Hepatocyte (in vitro differentiated cells): ENCODE data around the gene EXOC2. TPM values are rescaled to one million over a fixed set of nuclear protein-coding genes. Genes with fewer than 3 reads are reported as not detected.

Experiments used
- DNase-seq: peaks from one replicate; pipeline ENCODE4 v3.0.0-alpha.2; 2016; ENCODE audit warnings: low spot score
- H2AFZ ChIP-seq: fragments of 200-600 bp; sonication (generic); 2 replicates; pipeline ENCODE4 v1.6.0; 2016; ENCODE audit warnings: antibody characterized with exemption, mild to moderate bottlenecking
- H3K27ac ChIP-seq: fragments of 200-600 bp; sonication (generic); 2 replicates; pipeline ENCODE4 v1.5.1; 2016; ENCODE audit warnings: mild to moderate bottlenecking
- H3K27me3 ChIP-seq: fragments of 200-600 bp; sonication (generic); 2 replicates; pipeline ENCODE4 v1.6.1; 2016
- H3K36me3 ChIP-seq: fragments of 200-600 bp; sonication (generic); replicated peaks from 2 replicates; pipeline ENCODE4 v1.5.1; 2016; ENCODE audit warnings: low read depth; ENCODE audit not compliant: insufficient read depth
- H3K4me1 ChIP-seq: fragments of 200-600 bp; sonication (generic); 2 replicates; pipeline ENCODE4 v1.5.1; 2016; ENCODE audit warnings: mild to moderate bottlenecking, moderate library complexity; ENCODE audit not compliant: insufficient read depth
- H3K4me2 ChIP-seq: fragments of 200-600 bp; sonication (generic); 2 replicates; pipeline ENCODE4 v1.6.0; 2016
- H3K4me3 ChIP-seq: fragments of 200-600 bp; sonication (generic); 2 replicates; pipeline ENCODE4 v1.5.1; 2016; ENCODE audit warnings: mild to moderate bottlenecking
- H3K79me2 ChIP-seq: fragments of 200-600 bp; sonication (generic); 2 replicates; pipeline ENCODE4 v1.6.0; 2017; ENCODE audit warnings: mild to moderate bottlenecking
- H3K9me2 ChIP-seq: fragments of 200-600 bp; sonication (generic); replicated peaks from 2 replicates; pipeline ENCODE4 v1.6.0; 2017; ENCODE audit warnings: mild to moderate bottlenecking; ENCODE audit not compliant: insufficient read depth
- H3K9me3 ChIP-seq: fragments of 200-600 bp; sonication (generic); 2 replicates; pipeline ENCODE4 v1.5.1; 2016; ENCODE audit warnings: low read depth, mild to moderate bottlenecking
- H4K20me1 ChIP-seq: fragments of 200-600 bp; sonication (generic); 2 replicates; pipeline ENCODE4 v1.6.0; 2016; ENCODE audit warnings: mild to moderate bottlenecking; ENCODE audit not compliant: insufficient read depth, poor library complexity, severe bottlenecking
- EZH2 ChIP-seq: fragments of 200-600 bp; sonication (generic); IDR thresholded peaks from 2 replicates; pipeline ENCODE4 v1.6.1; 2016; ENCODE audit warnings: antibody characterized with exemption, mild to moderate bottlenecking, borderline replicate concordance
- EZH2phosphoT487 ChIP-seq: fragments of 200-600 bp; sonication (generic); IDR thresholded peaks from one replicate; pipeline ENCODE4 v1.6.1; 2018; ENCODE audit warnings: antibody characterized with exemption, mild to moderate bottlenecking, low read depth, moderate library complexity; ENCODE audit not compliant: unreplicated experiment, severe bottlenecking
- WGBS: methylation state at CpG from one replicate; pipeline ENCODE4 v1.1.6; 2016; ENCODE audit warnings: low lambda C conversion rate; ENCODE audit errors: missing lambda C conversion rate; 5-methylcytosine and 5-hydroxymethylcytosine counted together
- polyA plus RNA-seq: library from polyadenylated mRNA; unstranded; fragments of >200 nt; fragmentation: Nextera tagmentation; extraction: Ambion mirVana; gene quantifications from 2 replicates; pipeline ENCODE4 v1.2.1, GENCODE V29; 2016
- total RNA-seq: library from RNA; depleted of rRNA; stranded (reverse); fragments of >200 nt; gene quantifications from 2 replicates; pipeline ENCODE4 v1.2.3, GENCODE V29; 2014
- TF ChIP-seq, protein P1 (sequence below): fragments of 200-600 bp; sonication (generic); IDR thresholded peaks from 2 replicates; pipeline ENCODE4 v1.5.1; 2016; ENCODE audit warnings: antibody characterized with exemption, mild to moderate bottlenecking; ENCODE audit not compliant: poor library complexity

Gene EXOC2
- total and polyA plus RNA-seq, 2 experiments from 2014 or later, result 15.4 to 27.0 TPM

DNA sequence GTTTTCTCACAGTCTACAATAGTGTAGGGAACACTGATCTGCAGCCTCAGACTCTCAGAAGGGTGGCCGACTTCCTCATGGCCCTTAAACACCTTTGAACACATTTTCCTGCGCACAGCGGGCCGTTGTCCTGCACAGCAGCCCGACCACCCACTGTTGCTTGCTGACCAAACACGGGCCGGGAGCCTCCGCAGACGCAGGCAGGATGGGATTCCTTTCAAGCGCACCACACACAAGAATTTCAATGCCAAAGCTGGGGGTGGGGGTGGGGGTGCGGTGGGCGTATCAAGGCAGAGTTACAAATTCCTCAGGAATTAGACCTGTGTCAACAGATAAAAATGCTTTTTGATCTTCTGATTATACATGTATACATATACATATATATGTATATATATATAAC is 110.6 kb downstream of the EXOC2 start:
- no peaks in the 10 kb centered on the region for H3K27me3 ChIP-seq
- no peaks in the 10 kb centered on the region for H3K79me2 ChIP-seq
- WGBS, result 6% methylated on average over 11 of the region's 12 CpGs
- no peaks in the 10 kb centered on the region for H3K9me3 ChIP-seq
- DNase-seq, result peak; percentile 18
- TF ChIP-seq EZH2, result no peak
- TF ChIP-seq EZH2phosphoT487, result no peak
- TF ChIP-seq, protein P1, sequence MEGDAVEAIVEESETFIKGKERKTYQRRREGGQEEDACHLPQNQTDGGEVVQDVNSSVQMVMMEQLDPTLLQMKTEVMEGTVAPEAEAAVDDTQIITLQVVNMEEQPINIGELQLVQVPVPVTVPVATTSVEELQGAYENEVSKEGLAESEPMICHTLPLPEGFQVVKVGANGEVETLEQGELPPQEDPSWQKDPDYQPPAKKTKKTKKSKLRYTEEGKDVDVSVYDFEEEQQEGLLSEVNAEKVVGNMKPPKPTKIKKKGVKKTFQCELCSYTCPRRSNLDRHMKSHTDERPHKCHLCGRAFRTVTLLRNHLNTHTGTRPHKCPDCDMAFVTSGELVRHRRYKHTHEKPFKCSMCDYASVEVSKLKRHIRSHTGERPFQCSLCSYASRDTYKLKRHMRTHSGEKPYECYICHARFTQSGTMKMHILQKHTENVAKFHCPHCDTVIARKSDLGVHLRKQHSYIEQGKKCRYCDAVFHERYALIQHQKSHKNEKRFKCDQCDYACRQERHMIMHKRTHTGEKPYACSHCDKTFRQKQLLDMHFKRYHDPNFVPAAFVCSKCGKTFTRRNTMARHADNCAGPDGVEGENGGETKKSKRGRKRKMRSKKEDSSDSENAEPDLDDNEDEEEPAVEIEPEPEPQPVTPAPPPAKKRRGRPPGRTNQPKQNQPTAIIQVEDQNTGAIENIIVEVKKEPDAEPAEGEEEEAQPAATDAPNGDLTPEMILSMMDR, result no peak
- peak overlapping the region; percentile 55 for H3K4me2 ChIP-seq
- peaks cover 11% of the 10 kb centered on the region for H3K4me1 ChIP-seq
- no peaks in the 10 kb centered on the region for H3K36me3 ChIP-seq
- no peak overlapping the region for H3K27ac ChIP-seq
- H3K9me2 ChIP-seq, result no peaks in the 10 kb centered on the region
- no peak overlapping the region for H3K4me3 ChIP-seq
- H2AFZ ChIP-seq, result no peak overlapping the region
- H4K20me1 ChIP-seq, result no peaks in the 10 kb centered on the region

DNA sequence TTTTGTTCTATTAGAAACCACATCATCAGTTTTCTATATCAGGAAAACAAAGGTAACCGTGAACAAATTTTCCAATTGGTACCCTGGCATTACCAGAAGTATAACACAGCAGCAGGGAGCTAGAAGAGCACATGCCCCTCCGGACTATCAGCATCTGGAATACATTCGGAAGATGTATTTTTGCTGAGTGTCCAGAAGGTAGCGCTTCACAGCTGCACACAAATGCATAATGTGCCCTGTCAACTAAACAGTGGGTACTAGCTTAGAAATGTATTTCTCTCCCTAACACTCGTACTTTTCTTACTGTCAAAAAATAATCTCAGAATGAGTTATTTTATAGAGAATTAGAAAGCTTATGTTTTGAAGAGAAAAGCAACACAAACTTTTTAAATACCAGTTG is 113.6 kb downstream of the EXOC2 start:
- Histone ChIP-seq H3K4me1 (peaks cover 11% of the 10 kb centered on the region), H3K4me2 (no peak overlapping the region), H4K20me1 (no peaks in the 10 kb centered on the region), H2AFZ (no peak overlapping the region), H3K36me3 (no peaks in the 10 kb centered on the region), H3K4me3 (no peak overlapping the region), H3K27ac (no peak overlapping the region), H3K9me3 (no peaks in the 10 kb centered on the region), H3K9me2 (no peaks in the 10 kb centered on the region), H3K79me2 (no peaks in the 10 kb centered on the region), H3K27me3 (no peaks in the 10 kb centered on the region)
- 70% methylated on average over 5 of the region's 5 CpGs for WGBS
- peak; percentile 34 for DNase-seq
- no peak for TF ChIP-seq EZH2phosphoT487
- TF ChIP-seq, protein P1, result peak; percentile 44

DNA sequence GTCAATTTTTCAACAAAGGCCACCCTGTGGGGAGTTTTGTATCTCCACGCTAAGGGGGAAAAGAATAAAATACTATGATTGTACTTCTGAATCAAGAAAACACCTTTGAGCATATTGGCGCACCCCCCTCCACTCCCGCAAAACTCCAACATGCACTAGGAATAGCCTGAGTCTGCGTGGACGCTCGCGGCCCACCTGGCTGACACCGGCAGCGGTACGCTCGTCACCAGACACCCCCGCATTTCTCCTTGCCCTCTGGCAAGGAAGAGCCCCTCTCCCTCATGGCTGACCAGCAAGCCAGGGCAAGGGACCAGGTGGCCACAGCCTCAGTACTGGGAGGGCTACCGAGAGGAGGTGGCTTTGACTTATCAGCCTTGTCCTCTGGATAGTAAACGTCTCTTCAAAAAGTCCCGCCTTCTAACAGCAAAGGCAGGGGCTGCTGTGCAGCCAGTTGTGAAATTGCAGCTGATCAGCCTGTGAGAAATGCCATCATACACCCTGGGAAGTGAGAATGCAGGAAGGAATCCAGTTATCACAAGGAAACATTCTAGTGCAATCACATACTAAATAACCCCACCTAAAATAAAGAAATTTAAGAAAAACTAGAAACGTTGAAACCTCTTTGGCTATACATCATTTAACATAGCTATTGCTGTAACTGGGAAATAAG is 120.2 kb downstream of the EXOC2 start:
- no peaks in the 10 kb centered on the region for H3K27me3 ChIP-seq
- no peak overlapping the region for H3K4me3 ChIP-seq
- no peaks in the 10 kb centered on the region for H3K9me3 ChIP-seq
- WGBS, result 87% methylated on average over 16 of the region's 16 CpGs
- no peaks in the 10 kb centered on the region for H3K36me3 ChIP-seq
- H3K4me2 ChIP-seq, result no peak overlapping the region
- no peaks in the 10 kb centered on the region for H3K9me2 ChIP-seq
- no peaks in the 10 kb centered on the region for H4K20me1 ChIP-seq
- H2AFZ ChIP-seq, result no peak overlapping the region
- H3K27ac ChIP-seq, result no peak overlapping the region
- no peak for TF ChIP-seq EZH2phosphoT487
- no peak for TF ChIP-seq EZH2
- TF ChIP-seq, protein P1, result no peak
- DNase-seq, result no peak
- no peaks in the 10 kb centered on the region for H3K4me1 ChIP-seq
- no peaks in the 10 kb centered on the region for H3K79me2 ChIP-seq

DNA sequence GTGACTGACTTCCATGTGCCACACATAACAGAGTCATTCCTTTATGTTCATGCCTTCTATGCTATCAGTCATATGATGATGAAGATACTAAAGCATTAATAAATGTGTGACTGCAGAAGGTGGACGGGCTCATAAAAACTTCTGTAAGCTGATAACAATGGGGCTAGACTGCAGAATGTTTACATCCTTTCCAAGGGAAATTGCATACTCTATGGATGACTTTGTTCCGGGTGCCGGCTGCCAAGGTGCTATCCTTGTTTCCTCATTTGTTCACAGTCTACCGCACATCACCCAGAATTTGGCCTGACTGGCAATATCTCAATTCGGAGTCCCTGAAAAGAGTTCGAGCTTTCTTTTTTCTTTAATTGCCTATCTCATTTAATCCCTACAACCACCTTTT is 121.0 kb downstream of the EXOC2 start:
- H3K27me3 ChIP-seq, result no peaks in the 10 kb centered on the region
- H3K27ac ChIP-seq, result no peak overlapping the region
- no peak overlapping the region for H3K4me3 ChIP-seq
- H2AFZ ChIP-seq, result no peak overlapping the region
- no peaks in the 10 kb centered on the region for H3K4me1 ChIP-seq
- TF ChIP-seq, protein P1, result no peak
- TF ChIP-seq EZH2phosphoT487 (no peak), EZH2 (no peak)
- no peaks in the 10 kb centered on the region for H3K9me2 ChIP-seq
- no peak for DNase-seq
- H3K4me2 ChIP-seq, result no peak overlapping the region
- no peaks in the 10 kb centered on the region for H4K20me1 ChIP-seq
- H3K36me3 ChIP-seq, result no peaks in the 10 kb centered on the region
- no peaks in the 10 kb centered on the region for H3K9me3 ChIP-seq
- no peaks in the 10 kb centered on the region for H3K79me2 ChIP-seq
- WGBS, result 98% methylated on average over 6 of the region's 6 CpGs
